GM21423 (cell line): Measurements from ENCODE around the gene MAFG.
"Not testable (repeated sequence)": the region's sequence is repeated elsewhere in the genome, so short reads cannot be mapped to it uniquely, and the experiment has no call there.

ENCODE experiments used
- ATAC-seq: cut with Tn5 transposase; IDR thresholded peaks from one replicate; pipeline ENCODE4 v1.9.1; 2021; ENCODE audit warnings: mild to moderate bottlenecking, moderate library complexity; ENCODE audit not compliant: unreplicated experiment

MAFG gene

GRCh38 chr17:81958633-81959342, 31.3 kb upstream of the MAFG start:
- ATAC-seq: no peak

GRCh38 chr17:81957691-81958432, 30.3 kb upstream of the MAFG start:
- ATAC-seq: no peak

- ATAC-seq: no peak
These were observed 29.4 kb upstream of the MAFG start for GRCh38 chr17:81956607-81957589.

GRCh38 chr17:81955756-81956544, 28.4 kb upstream of the MAFG start:
- no peak for ATAC-seq

GRCh38 chr17:81955058-81955681, 27.6 kb upstream of the MAFG start:
- ATAC-seq: no peak

- no peak for ATAC-seq
These were observed 26.9 kb upstream of the MAFG start for GRCh38 chr17:81954131-81955057.

- ATAC-seq: not testable (repeated sequence)
These were observed 25.9 kb upstream of the MAFG start for GRCh38 chr17:81953443-81953842.

- ATAC-seq: no peak
These were observed 25.3 kb upstream of the MAFG start for GRCh38 chr17:81952792-81953228.

GRCh38 chr17:81951785-81952684, 24.5 kb upstream of the MAFG start:
- ATAC-seq: no peak

GRCh38 chr17:81950501-81950900, 23.0 kb upstream of the MAFG start:
- ATAC-seq: no peak

GRCh38 chr17:81948635-81949378, 21.3 kb upstream of the MAFG start:
- ATAC-seq: no peak

- ATAC-seq: no peak
These were observed 19.7 kb upstream of the MAFG start, which contains the start of gene MYADML2 for GRCh38 chr17:81947189-81947588. MYADML2 (minus strand) TSS chr17:81947233; CDS start chr17:81941741, 5,492 bp downstream.

GRCh38 chr17:81944858-81945257, 17.3 kb upstream of the MAFG start:
- ATAC-seq: no peak

GRCh38 chr17:81942167-81942553, 14.6 kb upstream of the MAFG start:
- no peak for ATAC-seq

GRCh38 chr17:81941484-81942166, 14.1 kb upstream of the MAFG start:
- no peak for ATAC-seq
